MM.1S (cell line): ENCODE results near the gene ZMYM4.

Experiments
- DNase-seq: peaks from one replicate; pipeline ENCODE4 v3.0.0-alpha.2; 2015
- H2AFZ ChIP-seq: fragments of 300-600 bp; sonication (generic); 2 replicates; pipeline ENCODE4 v1.6.0; 2016; ENCODE audit warnings: antibody characterized with exemption, low read length
- H3F3A ChIP-seq: fragments of 300-600 bp; sonication (generic); 2 replicates; pipeline ENCODE4 v1.6.1; 2016; ENCODE audit warnings: mild to moderate bottlenecking, antibody characterized with exemption, low read length, moderate library complexity, mixed read lengths; ENCODE audit not compliant: insufficient read depth
- H3K27ac ChIP-seq: fragments of 300-600 bp; sonication (generic); 2 replicates; pipeline ENCODE4 v1.5.1; 2016; ENCODE audit warnings: mild to moderate bottlenecking, low read length
- H3K27me3 ChIP-seq: fragments of 300-600 bp; sonication (generic); replicated peaks from 2 replicates; pipeline ENCODE4 v1.6.0; 2016; ENCODE audit warnings: low read length; ENCODE audit not compliant: insufficient read depth
- H3K36me3 ChIP-seq: fragments of 300-600 bp; sonication (generic); replicated peaks from 2 replicates; pipeline ENCODE4 v1.6.1; 2016; ENCODE audit warnings: mild to moderate bottlenecking, low read length, mixed read lengths; ENCODE audit not compliant: insufficient read depth
- H3K4me1 ChIP-seq: fragments of 300-600 bp; sonication (generic); 2 replicates; pipeline ENCODE4 v1.6.1; 2016; ENCODE audit warnings: low read length, mixed read lengths
- H3K4me2 ChIP-seq: fragments of 300-600 bp; sonication (generic); 2 replicates; pipeline ENCODE4 v1.6.0; 2016; ENCODE audit warnings: low read depth, low read length
- H3K4me3 ChIP-seq: fragments of 300-600 bp; sonication (generic); 2 replicates; pipeline ENCODE4 v1.5.1; 2016; ENCODE audit warnings: low read length, mixed read lengths
- H3K79me2 ChIP-seq: fragments of 300-600 bp; sonication (generic); 2 replicates; pipeline ENCODE4 v1.6.1; 2016; ENCODE audit warnings: mixed run types, low read length, mixed read lengths
- H3K9ac ChIP-seq: fragments of 300-600 bp; sonication (generic); 2 replicates; pipeline ENCODE4 v1.6.1; 2016; ENCODE audit warnings: low read length, mixed read lengths
- H3K9me2 ChIP-seq: fragments of 300-600 bp; sonication (generic); replicated peaks from 2 replicates; pipeline ENCODE4 v1.6.1; 2016; ENCODE audit warnings: mild to moderate bottlenecking, low read length, mixed read lengths; ENCODE audit not compliant: insufficient read depth
- H3K9me3 ChIP-seq: fragments of 300-600 bp; sonication (generic); replicated peaks from 2 replicates; pipeline ENCODE4 v1.6.1; 2016; ENCODE audit warnings: mild to moderate bottlenecking, low read length, mixed read lengths; ENCODE audit not compliant: insufficient read depth
- H4K20me1 ChIP-seq: fragments of 300-600 bp; sonication (generic); 2 replicates; pipeline ENCODE4 v1.6.1; 2016; ENCODE audit warnings: mild to moderate bottlenecking, low read length, moderate library complexity, mixed read lengths; ENCODE audit not compliant: insufficient read depth
- EZH2 ChIP-seq: fragments of 300-600 bp; sonication (generic); optimal IDR thresholded peaks from 2 replicates; pipeline ENCODE3; 2017; ENCODE audit warnings: low read depth, mild to moderate bottlenecking, antibody characterized with exemption, low read length, mixed read lengths
- EZH2phosphoT487 ChIP-seq: fragments of 300-600 bp; sonication (generic); IDR thresholded peaks from 2 replicates; pipeline ENCODE4 v1.6.1; 2018; ENCODE audit warnings: antibody characterized with exemption, low read length
- TF ChIP-seq, protein P1 (sequence below): fragments of 300-600 bp; sonication (generic); IDR thresholded peaks from 2 replicates; pipeline ENCODE4 v1.5.1; 2016; ENCODE audit warnings: antibody characterized with exemption, low read length, mixed read lengths

The ZMYM4 gene

DNA sequence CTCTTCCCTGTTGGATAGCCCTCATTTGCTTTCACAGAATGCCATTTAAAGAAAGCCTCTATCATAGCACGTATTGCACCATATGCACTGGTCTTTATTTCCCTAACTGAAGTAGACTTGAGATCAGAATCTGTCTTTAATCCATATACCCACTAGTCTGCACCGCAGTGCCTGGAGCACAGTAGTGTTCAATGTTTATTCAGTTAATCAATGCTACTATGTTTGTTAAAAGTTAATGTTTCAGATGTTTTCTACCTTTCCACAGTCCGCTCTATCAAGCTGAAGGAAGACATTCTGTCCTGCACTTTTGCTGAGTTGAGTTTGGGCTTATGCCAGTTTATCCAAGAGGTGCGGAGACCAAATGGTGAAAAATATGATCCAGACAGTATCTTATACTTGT, 139.2 kb downstream of the ZMYM4 start:
- Histone ChIP-seq H3K27ac (no peak overlapping the region), H3K9me3 (no peaks in the 10 kb centered on the region), H3K4me2 (no peak overlapping the region), H2AFZ (no peak overlapping the region), H3K4me3 (no peak overlapping the region), H3K27me3 (no peaks in the 10 kb centered on the region), H3K9me2 (no peaks in the 10 kb centered on the region), H3F3A (no peaks in the 10 kb centered on the region), H3K36me3 (no peaks in the 10 kb centered on the region; the same call in 1 of the 2 replicates), H3K9ac (no peak overlapping the region), H4K20me1 (no peaks in the 10 kb centered on the region), H3K4me1 (no peaks in the 10 kb centered on the region), H3K79me2 (no peaks in the 10 kb centered on the region)
- TF ChIP-seq EZH2 (no peak), EZH2phosphoT487 (no peak)
- TF ChIP-seq, protein P1, sequence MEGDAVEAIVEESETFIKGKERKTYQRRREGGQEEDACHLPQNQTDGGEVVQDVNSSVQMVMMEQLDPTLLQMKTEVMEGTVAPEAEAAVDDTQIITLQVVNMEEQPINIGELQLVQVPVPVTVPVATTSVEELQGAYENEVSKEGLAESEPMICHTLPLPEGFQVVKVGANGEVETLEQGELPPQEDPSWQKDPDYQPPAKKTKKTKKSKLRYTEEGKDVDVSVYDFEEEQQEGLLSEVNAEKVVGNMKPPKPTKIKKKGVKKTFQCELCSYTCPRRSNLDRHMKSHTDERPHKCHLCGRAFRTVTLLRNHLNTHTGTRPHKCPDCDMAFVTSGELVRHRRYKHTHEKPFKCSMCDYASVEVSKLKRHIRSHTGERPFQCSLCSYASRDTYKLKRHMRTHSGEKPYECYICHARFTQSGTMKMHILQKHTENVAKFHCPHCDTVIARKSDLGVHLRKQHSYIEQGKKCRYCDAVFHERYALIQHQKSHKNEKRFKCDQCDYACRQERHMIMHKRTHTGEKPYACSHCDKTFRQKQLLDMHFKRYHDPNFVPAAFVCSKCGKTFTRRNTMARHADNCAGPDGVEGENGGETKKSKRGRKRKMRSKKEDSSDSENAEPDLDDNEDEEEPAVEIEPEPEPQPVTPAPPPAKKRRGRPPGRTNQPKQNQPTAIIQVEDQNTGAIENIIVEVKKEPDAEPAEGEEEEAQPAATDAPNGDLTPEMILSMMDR = no peak
- DNase-seq = no peak

DNA sequence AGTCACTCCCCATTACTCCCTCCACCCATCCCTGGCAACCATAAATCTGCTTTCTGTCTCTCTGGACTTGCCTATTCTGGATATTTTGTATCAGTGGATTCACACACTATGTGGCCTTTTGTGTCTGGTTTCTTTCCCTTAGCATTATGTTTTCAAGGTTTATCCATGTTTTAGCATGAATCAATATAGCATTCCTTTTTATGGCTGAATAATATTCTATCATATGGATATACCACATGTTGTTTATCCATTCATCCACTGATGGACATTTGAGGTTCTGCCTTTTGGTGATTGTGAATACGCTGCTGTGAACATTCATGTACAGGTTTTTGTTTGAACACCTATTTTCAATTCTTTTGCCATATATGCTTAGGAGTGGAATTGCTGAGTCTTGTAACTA, 140.4 kb downstream of the ZMYM4 start:
- Histone ChIP-seq H3K4me1 (no peaks in the 10 kb centered on the region), H3K27me3 (no peaks in the 10 kb centered on the region), H3K9me3 (no peaks in the 10 kb centered on the region), H3F3A (no peaks in the 10 kb centered on the region), H3K36me3 (no peaks in the 10 kb centered on the region; the same call in 1 of the 2 replicates), H3K79me2 (no peaks in the 10 kb centered on the region), H3K9ac (no peak overlapping the region), H4K20me1 (no peaks in the 10 kb centered on the region), H3K4me3 (no peak overlapping the region), H3K9me2 (no peaks in the 10 kb centered on the region), H2AFZ (no peak overlapping the region), H3K27ac (no peak overlapping the region), H3K4me2 (no peak overlapping the region)
- DNase-seq = no peak
- no peak for TF ChIP-seq EZH2
- TF ChIP-seq, protein P1 = no peak
- TF ChIP-seq EZH2phosphoT487 = no peak

DNA sequence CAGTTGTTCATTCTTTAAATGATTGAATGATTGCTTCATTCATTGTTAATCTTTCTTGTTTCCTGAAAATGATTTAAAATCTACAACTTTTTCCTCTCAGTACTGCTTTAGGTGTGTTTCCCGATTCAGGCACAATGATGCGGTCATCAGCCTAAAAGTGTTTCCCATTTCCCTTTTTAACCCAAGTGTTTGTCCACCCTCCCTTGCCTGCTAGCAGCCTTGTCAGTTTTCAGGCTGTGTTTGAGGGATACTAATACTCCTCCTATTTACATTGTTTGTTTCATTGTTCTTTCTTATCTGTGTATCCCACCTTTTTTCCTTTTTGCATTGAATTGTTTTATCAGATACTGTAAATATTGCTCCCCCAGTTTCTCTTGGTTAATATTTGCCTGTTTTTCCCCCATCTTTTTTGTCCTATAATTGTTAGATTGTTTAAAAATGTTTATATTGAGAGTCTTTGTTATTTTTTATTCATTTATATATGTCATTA, 157.6 kb downstream of the ZMYM4 start:
- no peak for TF ChIP-seq EZH2
- no peak for TF ChIP-seq EZH2phosphoT487
- TF ChIP-seq, protein P1 = no peak
- H3K9ac ChIP-seq = no peak overlapping the region
- no peaks in the 10 kb centered on the region for H3K79me2 ChIP-seq
- no peaks in the 10 kb centered on the region for H3K27me3 ChIP-seq
- no peak overlapping the region for H2AFZ ChIP-seq
- H3F3A ChIP-seq = no peaks in the 10 kb centered on the region
- no peak for DNase-seq
- H3K4me1 ChIP-seq = no peaks in the 10 kb centered on the region
- H3K4me2 ChIP-seq = no peak overlapping the region
- H3K27ac ChIP-seq = no peak overlapping the region
- no peaks in the 10 kb centered on the region for H3K36me3 ChIP-seq
- no peaks in the 10 kb centered on the region for H3K9me3 ChIP-seq
- no peaks in the 10 kb centered on the region for H4K20me1 ChIP-seq
- no peaks in the 10 kb centered on the region for H3K9me2 ChIP-seq
- no peak overlapping the region for H3K4me3 ChIP-seq
